Measurements from ENCODE around the gene FAM149A. TPM values are rescaled to one million over a fixed set of nuclear protein-coding genes. Genes with fewer than 3 reads are reported as not detected.

Gene FAM149A
- total RNA-seq, 1 experiment from 2014 or later, result 8.9 TPM

DNA sequence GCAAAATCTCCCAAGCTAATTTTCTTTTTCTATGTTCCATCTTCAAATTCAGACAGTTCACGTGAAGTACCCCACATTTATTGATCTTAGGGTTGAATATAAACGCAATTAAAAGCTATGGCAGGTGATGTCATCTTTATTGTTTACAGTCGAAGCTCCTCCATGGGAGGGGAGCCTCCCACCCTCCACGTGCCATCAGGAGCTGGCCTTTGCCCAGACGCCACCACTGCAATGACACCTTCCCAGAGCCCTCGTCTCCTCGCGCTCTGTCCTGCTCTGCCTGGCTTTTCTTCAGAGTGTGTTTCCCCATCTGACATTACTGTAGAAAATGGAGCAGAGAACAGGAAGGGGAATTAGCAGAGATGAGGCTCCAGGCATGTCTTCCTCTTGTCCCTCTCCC, 68.0 kb downstream of the FAM149A start:
- H3K36me3 ChIP-seq (ENCODE audit: control insufficient read depth in 1 of 2, insufficient read depth in 2 of 2, low read length in 2 of 2), result no peaks in the 10 kb centered on the region
- no peak overlapping the region for H2AFZ ChIP-seq (ENCODE audit: low read depth, low read length, poor library complexity, severe bottlenecking)
- no peak overlapping the region for H3K9ac ChIP-seq (ENCODE audit: low read length)
- no peak for ATAC-seq
- no peaks in the 10 kb centered on the region for H3K79me2 ChIP-seq (ENCODE audit: insufficient read depth, low read length)
- H3K4me2 ChIP-seq (ENCODE audit: low read length), result no peak overlapping the region
- no peaks in the 10 kb centered on the region for H3K9me3 ChIP-seq (ENCODE audit: control insufficient read depth in 1 of 2, insufficient read depth in 1 of 2, low read depth in 1 of 2, low read length in 2 of 2)
- no peak for TF ChIP-seq JUND (IDR thresholded peaks at IDR 0.05)
- no peak for TF ChIP-seq POLR2A (IDR thresholded peaks at IDR 0.05; ENCODE audit: borderline replicate concordance, extremely low read depth, insufficient read depth, insufficient read length)
- TF ChIP-seq, protein P1, sequence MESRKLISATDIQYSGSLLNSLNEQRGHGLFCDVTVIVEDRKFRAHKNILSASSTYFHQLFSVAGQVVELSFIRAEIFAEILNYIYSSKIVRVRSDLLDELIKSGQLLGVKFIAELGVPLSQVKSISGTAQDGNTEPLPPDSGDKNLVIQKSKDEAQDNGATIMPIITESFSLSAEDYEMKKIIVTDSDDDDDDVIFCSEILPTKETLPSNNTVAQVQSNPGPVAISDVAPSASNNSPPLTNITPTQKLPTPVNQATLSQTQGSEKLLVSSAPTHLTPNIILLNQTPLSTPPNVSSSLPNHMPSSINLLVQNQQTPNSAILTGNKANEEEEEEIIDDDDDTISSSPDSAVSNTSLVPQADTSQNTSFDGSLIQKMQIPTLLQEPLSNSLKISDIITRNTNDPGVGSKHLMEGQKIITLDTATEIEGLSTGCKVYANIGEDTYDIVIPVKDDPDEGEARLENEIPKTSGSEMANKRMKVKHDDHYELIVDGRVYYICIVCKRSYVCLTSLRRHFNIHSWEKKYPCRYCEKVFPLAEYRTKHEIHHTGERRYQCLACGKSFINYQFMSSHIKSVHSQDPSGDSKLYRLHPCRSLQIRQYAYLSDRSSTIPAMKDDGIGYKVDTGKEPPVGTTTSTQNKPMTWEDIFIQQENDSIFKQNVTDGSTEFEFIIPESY (IDR thresholded peaks at IDR 0.05; ENCODE audit: extremely low read depth, insufficient replicate concordance, low read length), result no peak
- TF ChIP-seq ZNF274 (IDR thresholded peaks at IDR 0.05; ENCODE audit: low read depth, low read length), result no peak
- no peak for TF ChIP-seq POLR2AphosphoS5 (IDR thresholded peaks at IDR 0.05; ENCODE audit: low read depth, low read length)
- TF ChIP-seq, protein P2, sequence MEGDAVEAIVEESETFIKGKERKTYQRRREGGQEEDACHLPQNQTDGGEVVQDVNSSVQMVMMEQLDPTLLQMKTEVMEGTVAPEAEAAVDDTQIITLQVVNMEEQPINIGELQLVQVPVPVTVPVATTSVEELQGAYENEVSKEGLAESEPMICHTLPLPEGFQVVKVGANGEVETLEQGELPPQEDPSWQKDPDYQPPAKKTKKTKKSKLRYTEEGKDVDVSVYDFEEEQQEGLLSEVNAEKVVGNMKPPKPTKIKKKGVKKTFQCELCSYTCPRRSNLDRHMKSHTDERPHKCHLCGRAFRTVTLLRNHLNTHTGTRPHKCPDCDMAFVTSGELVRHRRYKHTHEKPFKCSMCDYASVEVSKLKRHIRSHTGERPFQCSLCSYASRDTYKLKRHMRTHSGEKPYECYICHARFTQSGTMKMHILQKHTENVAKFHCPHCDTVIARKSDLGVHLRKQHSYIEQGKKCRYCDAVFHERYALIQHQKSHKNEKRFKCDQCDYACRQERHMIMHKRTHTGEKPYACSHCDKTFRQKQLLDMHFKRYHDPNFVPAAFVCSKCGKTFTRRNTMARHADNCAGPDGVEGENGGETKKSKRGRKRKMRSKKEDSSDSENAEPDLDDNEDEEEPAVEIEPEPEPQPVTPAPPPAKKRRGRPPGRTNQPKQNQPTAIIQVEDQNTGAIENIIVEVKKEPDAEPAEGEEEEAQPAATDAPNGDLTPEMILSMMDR (IDR thresholded peaks at IDR 0.05 in 2 of 3, conservative IDR thresholded peaks at IDR 0.05 in 1 of 3; ENCODE audit: borderline replicate concordance in 1 of 3, insufficient read depth in 1 of 3, low read depth in 2 of 3, low read length in 2 of 3), result no peak
- no peak for TF ChIP-seq EGR1 (IDR thresholded peaks at IDR 0.05; ENCODE audit: low read depth)
- no peak for TF ChIP-seq RAD21 (IDR thresholded peaks at IDR 0.05; ENCODE audit: low read depth)
- no peak for TF ChIP-seq REST (IDR thresholded peaks at IDR 0.05; ENCODE audit: low read depth)
- no peak for TF ChIP-seq ELF1 (IDR thresholded peaks at IDR 0.05; ENCODE audit: borderline replicate concordance, low read depth)
- TF ChIP-seq EZH2 (IDR thresholded peaks at IDR 0.05), result no peak
- TF ChIP-seq FOSL1 (IDR thresholded peaks at IDR 0.05; ENCODE audit: low read depth), result no peak
- TF ChIP-seq MAX (IDR thresholded peaks at IDR 0.05), result no peak
- no peak for TF ChIP-seq SIN3A (IDR thresholded peaks at IDR 0.05; ENCODE audit: low read depth)
- TF ChIP-seq TCF7L2 (IDR thresholded peaks at IDR 0.05; ENCODE audit: borderline replicate concordance, extremely low read depth, insufficient read depth, insufficient read length), result no peak
- no peak for TF ChIP-seq CEBPB (IDR thresholded peaks at IDR 0.05; ENCODE audit: low read depth)
- no peak for TF ChIP-seq SRF (IDR thresholded peaks at IDR 0.05; ENCODE audit: low read depth)
- no peak for TF ChIP-seq EZH2phosphoT487 (IDR thresholded peaks at IDR 0.05; ENCODE audit: borderline replicate concordance)
- no peak for TF ChIP-seq ATF3 (IDR thresholded peaks at IDR 0.05)
- H3K4me3 ChIP-seq (replicated peaks in 1 of 2; ENCODE audit: low read depth in 1 of 2, low read length in 2 of 2), result no peak overlapping the region
- POLR2A ChIA-PET, result no interaction called here
- no peaks in the 10 kb centered on the region for H4K20me1 ChIP-seq (ENCODE audit: insufficient read depth)
- no peak for DNase-seq (ENCODE audit: low read depth, low spot score)
- RAD21 ChIA-PET (ENCODE audit: low non-redundant PET in 1 of 2, low total read pairs in 2 of 2, uncharacterized antibody in 2 of 2, unreplicated experiment in 2 of 2), result no interaction called here
- no peaks in the 10 kb centered on the region for H3K9me2 ChIP-seq (ENCODE audit: insufficient read depth)
- H3K27me3 ChIP-seq (ENCODE audit: insufficient read depth, low read length), result no peaks in the 10 kb centered on the region
- CTCF ChIA-PET, result no interaction called here
- H3K27ac ChIP-seq (ENCODE audit: low read depth, low read length), result no peak overlapping the region
- no peaks in the 10 kb centered on the region for H3K4me1 ChIP-seq (ENCODE audit: control insufficient read depth in 1 of 2, insufficient read depth in 2 of 2, low read length in 2 of 2)
- intact Hi-C loops (cut with micrococcal nuclease), result no loop called here
- no TSS peak for BruUV-seq (replicated peaks)

All from HCT116 (cell line).